H1 (cell line): ENCODE results near the gene CACNA2D1. TPM values are rescaled to one million over a fixed set of nuclear protein-coding genes. Genes with fewer than 3 reads are reported as not detected.

Source experiments
- CTCF ChIA-PET: fragments of 300-600 bp; sonication (Branson Sonifier 250); formaldehyde crosslinking; loops from one replicate; lab custom pipeline; 2021; ENCODE audit not compliant: partially characterized antibody; lab: Charles Lee
- POLR2A ChIA-PET: fragments of 300-600 bp; sonication (Branson Sonifier 250); formaldehyde crosslinking; loops from one replicate; lab custom pipeline; 2021; ENCODE audit warnings: inconsistent platforms; ENCODE audit not compliant: partially characterized antibody; lab: Charles Lee
- DNase-seq, 2 experiments: peaks; one replicate each; pipeline versions ENCODE4 v3.0.0 to v3.0.0-alpha.2; 2010 to 2022; ENCODE audit warnings: low spot score in 2 of 2, low read depth in 1 of 2, mixed read lengths in 1 of 2
- FAIRE-seq: peaks from 2 replicates; lab custom pipeline; 2011; peaks lifted over from hg19 to GRCh38; lab: Jason Lieb, UNC
- H2AFZ ChIP-seq: 2 replicates; pipeline ENCODE4 v1.8.1; 2012; ENCODE audit warnings: low read length, inconsistent platforms
- H2AK5ac ChIP-seq: 2 replicates; pipeline ENCODE4 v1.6.1; 2013; ENCODE audit warnings: low read depth, low read length
- H2BK120ac ChIP-seq: replicated peaks from 2 replicates; pipeline ENCODE3; 2013; ENCODE audit warnings: low read depth, low read length, inconsistent platforms
- H2BK12ac ChIP-seq: 2 replicates; pipeline ENCODE4 v1.6.1; 2013; ENCODE audit warnings: low read depth, low read length
- H2BK15ac ChIP-seq: 2 replicates; pipeline ENCODE4 v1.6.1; 2013; ENCODE audit warnings: low read length
- H2BK20ac ChIP-seq: 2 replicates; pipeline ENCODE4 v1.6.1; 2013; ENCODE audit warnings: low read length
- H2BK5ac ChIP-seq: 2 replicates; pipeline ENCODE4 v1.6.1; 2013; ENCODE audit warnings: low read depth, low read length
- H3K14ac ChIP-seq: 2 replicates; pipeline ENCODE4 v1.6.1; 2013; ENCODE audit warnings: inconsistent platforms; ENCODE audit not compliant: insufficient read length
- H3K18ac ChIP-seq: 2 replicates; pipeline ENCODE4 v1.6.1; 2013; ENCODE audit warnings: low read length; ENCODE audit errors: extremely low read depth
- H3K23ac ChIP-seq: 2 replicates; pipeline ENCODE4 v1.6.1; 2013; ENCODE audit warnings: inconsistent platforms; ENCODE audit not compliant: insufficient read length
- H3K23me2 ChIP-seq: 2 replicates; pipeline ENCODE4 v1.6.1; 2013; ENCODE audit warnings: low read depth, low read length
- H3K27ac ChIP-seq: 2 replicates; pipeline ENCODE4 v1.6.1; 2011; ENCODE audit warnings: low read depth, low read length, inconsistent platforms
- H3K27me3 ChIP-seq, 4 experiments: replicated peaks in 1 of 4; 1 replicate in 1 of 4; 2 replicates in 3 of 4; pipeline versions ENCODE4 v1.6.1 to v1.8.1; 2011 to 2013; ENCODE audit warnings: low read length in 3 of 4, mild to moderate bottlenecking in 3 of 4, inconsistent platforms in 2 of 4, mixed read lengths in 2 of 4, moderate library complexity in 1 of 4; ENCODE audit not compliant: control insufficient read depth in 3 of 4, insufficient read depth in 3 of 4; ENCODE audit errors: extremely low read depth in 1 of 4
- H3K36me3 ChIP-seq, 4 experiments: 2 replicates each; pipeline versions ENCODE4 v1.6.1 to v1.8.1; 2011 to 2013; ENCODE audit warnings: mild to moderate bottlenecking in 4 of 4, low read length in 3 of 4, moderate library complexity in 2 of 4, control low read depth in 1 of 4, inconsistent platforms in 1 of 4; ENCODE audit not compliant: insufficient read depth in 4 of 4, control insufficient read depth in 2 of 4
- H3K4ac ChIP-seq: replicated peaks from 2 replicates; pipeline ENCODE3; 2013; ENCODE audit warnings: low read length, low read depth, mixed read lengths, inconsistent platforms; ENCODE audit not compliant: insufficient read length
- H3K4me1 ChIP-seq, 4 experiments: replicated peaks in 1 of 4; 1 replicate in 1 of 4; 2 replicates in 3 of 4; pipeline versions ENCODE4 v1.6.1 to v1.8.1; 2011 to 2013; ENCODE audit warnings: low read length in 3 of 4, inconsistent platforms in 2 of 4, mixed read lengths in 1 of 4; ENCODE audit not compliant: insufficient read depth in 4 of 4, control insufficient read depth in 3 of 4
- H3K4me2 ChIP-seq, 2 experiments: 2 replicates each; pipeline versions ENCODE4 v1.6.1 to v1.8.1; 2011 to 2013; ENCODE audit warnings: low read depth in 2 of 2, low read length in 2 of 2, control low read depth in 1 of 2, inconsistent platforms in 1 of 2, mild to moderate bottlenecking in 1 of 2; ENCODE audit not compliant: insufficient read depth in 1 of 2
- H3K4me3 ChIP-seq, 4 experiments: fragments of 200-600, 300-600 bp in 1 of 4; sonication (generic), shearing (Covaris generic), sonication (Bioruptor Twin) in 1 of 4; 2 replicates each; pipeline versions ENCODE4 v1.5.1 to v1.8.1; 2011 to 2016; ENCODE audit warnings: low read length in 4 of 4, low read depth in 3 of 4, control low read depth in 2 of 4, inconsistent platforms in 2 of 4, mild to moderate bottlenecking in 2 of 4, mixed read lengths in 1 of 4, moderate library complexity in 1 of 4; ENCODE audit not compliant: insufficient read depth in 2 of 4; ENCODE audit errors: extremely low read depth in 1 of 4
- H3K56ac ChIP-seq: replicated peaks from 2 replicates; pipeline ENCODE3; 2013; ENCODE audit warnings: low read depth, mild to moderate bottlenecking, mixed read lengths, low read length, inconsistent platforms; ENCODE audit not compliant: insufficient read length
- H3K79me1 ChIP-seq: 2 replicates; pipeline ENCODE4 v1.6.1; 2013; ENCODE audit warnings: low read depth, low read length, control low read depth
- H3K79me2 ChIP-seq, 2 experiments: 2 replicates each; pipeline versions ENCODE4 v1.6.1 to v1.8.1; 2012 to 2013; ENCODE audit warnings: low read length in 2 of 2, mild to moderate bottlenecking in 2 of 2, inconsistent platforms in 1 of 2; ENCODE audit not compliant: insufficient read depth in 2 of 2, control insufficient read depth in 1 of 2
- H3K9ac ChIP-seq, 4 experiments: replicated peaks in 1 of 4; 1 replicate in 1 of 4; 2 replicates in 3 of 4; pipeline versions ENCODE4 v1.6.1 to v1.8.1; 2011 to 2013; ENCODE audit warnings: low read depth in 3 of 4, low read length in 3 of 4, control low read depth in 2 of 4, mild to moderate bottlenecking in 2 of 4, moderate library complexity in 2 of 4, inconsistent platforms in 1 of 4; ENCODE audit errors: extremely low read depth in 1 of 4
- H3K9me3 ChIP-seq, 2 experiments: 2 replicates each; pipeline versions ENCODE4 v1.6.1 to v1.8.1; 2012 to 2013; ENCODE audit warnings: mild to moderate bottlenecking in 2 of 2, moderate library complexity in 2 of 2, control low read depth in 1 of 2, inconsistent platforms in 1 of 2, low read depth in 1 of 2, low read length in 1 of 2, mixed read lengths in 1 of 2; ENCODE audit not compliant: insufficient read depth in 2 of 2
- H4K20me1 ChIP-seq, 2 experiments: replicated peaks in 1 of 2; 2 replicates each; pipeline versions ENCODE3 to v1.8.1; 2011 to 2013; ENCODE audit warnings: inconsistent platforms in 2 of 2, low read length in 2 of 2, mild to moderate bottlenecking in 1 of 2; ENCODE audit not compliant: insufficient read depth in 2 of 2, control insufficient read depth in 1 of 2
- H4K5ac ChIP-seq: 2 replicates; pipeline ENCODE4 v1.6.1; 2013; ENCODE audit warnings: low read length, low read depth, mixed read lengths, inconsistent platforms; ENCODE audit not compliant: insufficient read length
- H4K8ac ChIP-seq: 2 replicates; pipeline ENCODE4 v1.8.0; 2013; ENCODE audit warnings: mild to moderate bottlenecking, moderate library complexity, low read length, inconsistent platforms; ENCODE audit not compliant: insufficient read depth; ENCODE audit errors: extremely low read depth
- H4K91ac ChIP-seq: replicated peaks from 2 replicates; pipeline ENCODE3; 2013; ENCODE audit warnings: low read length, mixed read lengths, inconsistent platforms; ENCODE audit not compliant: insufficient read length
- EP300 ChIP-seq, 2 experiments: IDR thresholded peaks; 1 replicate in 1 of 2; 2 replicates in 1 of 2; pipeline ENCODE4 v1.6.1; 2011 to 2012; ENCODE audit warnings: low read depth in 2 of 2, low read length in 2 of 2, mild to moderate bottlenecking in 2 of 2, borderline replicate concordance in 1 of 2, inconsistent platforms in 1 of 2, moderate library complexity in 1 of 2
- WGBS, 2 experiments: shearing (Covaris generic) in 1 of 2; methylation state at CpG; one replicate each; pipeline versions ENCODE4 v1.1.6 to v1.1.7; 2013 to 2015; ENCODE audit warnings: low lambda C conversion rate in 2 of 2, mixed read lengths in 2 of 2, inconsistent platforms in 1 of 2, low coverage in 1 of 2, missing lambda C conversion rate in 1 of 2; ENCODE audit not compliant: insufficient replicate concordance in 2 of 2, insufficient coverage in 1 of 2, insufficient read length in 1 of 2; ENCODE audit errors: extremely low coverage in 1 of 2, missing lambda C conversion rate in 1 of 2; 5-methylcytosine and 5-hydroxymethylcytosine counted together
- polyA plus RNA-seq, 7 experiments: library from polyadenylated mRNA; depleted of rRNA in 3 of 7; stranded (reverse) in 5 of 7; unstranded in 2 of 7; fragments of >200 nt in 5 of 7; fragments of 200-250 nt in 2 of 7; gene quantifications; 1 replicate in 5 of 7; 2 replicates in 1 of 7; 4 replicates in 1 of 7; pipeline versions ENCODE4 v1.2.1 to v1.2.3, GENCODE V29; 2011 to 2013; ENCODE audit warnings: missing spikeins in 2 of 7, mixed read lengths in 2 of 7
- total RNA-seq: library from RNA; stranded (reverse); fragmentation: NEBNext Ultra II Directional; extraction: Animal tissue kit (Norgen Biotek cat#: 25700); gene quantifications from 2 replicates; pipeline ENCODE4 v1.2.1, GENCODE V29; 2021

The CACNA2D1 gene
- total and polyA plus RNA-seq, 2 of the 8 experiments (the other 6 are each of a cell fraction or from before 2014, with no cell fraction given), result 4.3 to 27.3 TPM

GRCh38 chr7:81957517-81957916, 486.1 kb downstream of the CACNA2D1 start:
- ChIA-PET CTCF (interaction anchor here (1.0 to 2.2 kb wide), 4 partner anchors 13 to 472 kb away, joined by 3 to 20 read pairs (median 4); no protein-coding TSS in a partner anchor), POLR2A (no interaction called here)
- Histone ChIP-seq H3K4me3 (no peak overlapping the region), H4K91ac (no peak overlapping the region), H3K23ac (no peak overlapping the region), H3K36me3 (peaks cover 0 to 5% (median 0%) of the 10 kb centered on the region in 4 experiments; a peak in 3 of 8 replicates), H2BK12ac (no peak overlapping the region), H3K23me2 (no peaks in the 10 kb centered on the region), H3K4me1 (no peaks in the 10 kb centered on the region; a peak in 1 of 7 replicates), H3K56ac (no peak overlapping the region), H2AFZ (no peak overlapping the region), H3K4ac (no peak overlapping the region), H4K8ac (no peak overlapping the region), H4K20me1 (no peaks in the 10 kb centered on the region), H3K79me2 (no peaks in the 10 kb centered on the region), H2BK5ac (no peak overlapping the region), H3K4me2 (no peak overlapping the region), H2BK15ac (no peak overlapping the region), H3K18ac (no peak overlapping the region), H2BK20ac (no peak overlapping the region), H3K27me3 (no peaks in the 10 kb centered on the region), H3K79me1 (no peaks in the 10 kb centered on the region), H3K14ac (no peak overlapping the region), H2AK5ac (no peak overlapping the region), H3K27ac (no peak overlapping the region), H3K9ac (no peak overlapping the region), H4K5ac (no peak overlapping the region), H2BK120ac (no peak overlapping the region), H3K9me3 (no peaks in the 10 kb centered on the region)
- DNase-seq (no peak), FAIRE-seq (no peak)
- 88% methylated on average over 4 of the region's 4 CpGs; no CpG with 5 or more reads in 1 of the 2 experiments for WGBS, 2 experiments
- TF ChIP-seq EP300 (IDR thresholded peaks at IDR 0.05; ENCODE audit: borderline replicate concordance in 1 of 2, low read depth in 2 of 2, low read length in 2 of 2), result no peak
